ENCODE data around the gene EFCAB10.

The EFCAB10 gene

GRCh38 chr7:105596866-105597265, 15.6 kb upstream of the EFCAB10 start:
- no peak for DNase-seq

GRCh38 chr7:105594034-105594433, 12.7 kb upstream of the EFCAB10 start:
- no peak for DNase-seq

- no peak for DNase-seq
Observed at GRCh38 chr7:105591522-105591921, 10.2 kb upstream of the EFCAB10 start.

- DNase-seq: no peak
Observed at GRCh38 chr7:105590793-105591192, 9.5 kb upstream of the EFCAB10 start.

GRCh38 chr7:105589356-105590077, 8.2 kb upstream of the EFCAB10 start:
- DNase-seq: peak; percentile 66

- no peak for DNase-seq
Observed at GRCh38 chr7:105587909-105588635, 6.8 kb upstream of the EFCAB10 start.

- no peak for DNase-seq
Observed at GRCh38 chr7:105585850-105586500, 4.7 kb upstream of the EFCAB10 start.

GRCh38 chr7:105584165-105584564, 2.9 kb upstream of the EFCAB10 start:
- no peak for DNase-seq

- no peak for DNase-seq
Observed at GRCh38 chr7:105583061-105583460, 1.8 kb upstream of the EFCAB10 start.

- DNase-seq: no peak
Observed at GRCh38 chr7:105580022-105580740, 1.1 kb downstream of the EFCAB10 start.

GRCh38 chr7:105578496-105578895, 2.8 kb downstream of the EFCAB10 start:
- no peak for DNase-seq

- DNase-seq: no peak
Observed at GRCh38 chr7:105577251-105577650, 4.0 kb downstream of the EFCAB10 start.

- no peak for DNase-seq
Observed at GRCh38 chr7:105571891-105572290, 9.4 kb downstream of the EFCAB10 start.

GRCh38 chr7:105567821-105568220, 13.5 kb downstream of the EFCAB10 start:
- no peak for DNase-seq

GRCh38 chr7:105567024-105567423, 14.3 kb downstream of the EFCAB10 start:
- no peak for DNase-seq

GRCh38 chr7:105565190-105565589, 16.1 kb downstream of the EFCAB10 start:
- DNase-seq: no peak

GRCh38 chr7:105559926-105560325, 21.4 kb downstream of the EFCAB10 start:
- DNase-seq: no peak

- no peak for DNase-seq
Observed at GRCh38 chr7:105538339-105538738, 43.0 kb downstream of the EFCAB10 start.

GRCh38 chr7:105532709-105533460, 48.4 kb downstream of the EFCAB10 start:
- no peak for DNase-seq

- peak; percentile 81 for DNase-seq
Observed at GRCh38 chr7:105531792-105532671, 49.3 kb downstream of the EFCAB10 start, which contains the start of gene RINT1. TSS of gene RINT1 (plus strand) at chr7:105532201. CDS start at chr7:105532316, 115 bp downstream.

- DNase-seq: no peak
Observed at GRCh38 chr7:105530546-105530945, 50.7 kb downstream of the EFCAB10 start.

All from NCI-H748 treated with DMSO at 0.1 percent for 48 hours (cell line).